OCI-M1 (cell line): ENCODE measurements around the gene KRT9.
"Not testable (repeated sequence)": the region's sequence is repeated elsewhere in the genome, so short reads cannot be mapped to it uniquely, and the experiment has no call there.

Experiments
- DNase-seq: peaks from one replicate; lab custom pipeline; 2025; lab: John Stamatoyannopoulos, UW

The KRT9 gene

GRCh38 chr17:41546819-41547218 lies 25.0 kb downstream of the KRT9 start:
- DNase-seq = no peak

- no peak for DNase-seq
Observed at GRCh38 chr17:41545829-41546410, 25.9 kb downstream of the KRT9 start.

- no peak for DNase-seq
Observed at GRCh38 chr17:41544935-41545334, 26.9 kb downstream of the KRT9 start.

- DNase-seq = no peak
Observed at GRCh38 chr17:41544491-41544892, 27.4 kb downstream of the KRT9 start.

- DNase-seq = not testable (repeated sequence)
Observed at GRCh38 chr17:41542786-41543185, 29.1 kb downstream of the KRT9 start.

- no peak for DNase-seq
Observed at GRCh38 chr17:41542357-41542756, 29.5 kb downstream of the KRT9 start.

GRCh38 chr17:41540921-41541625 lies 30.8 kb downstream of the KRT9 start:
- no peak for DNase-seq

- DNase-seq = no peak
Observed at GRCh38 chr17:41539979-41540701, 31.7 kb downstream of the KRT9 start.

- no peak for DNase-seq
Observed at GRCh38 chr17:41539071-41539492, 32.8 kb downstream of the KRT9 start.

- DNase-seq = no peak
Observed at GRCh38 chr17:41538565-41538991, 33.3 kb downstream of the KRT9 start.

- DNase-seq = no peak
Observed at GRCh38 chr17:41537990-41538389, 33.9 kb downstream of the KRT9 start.

- DNase-seq = no peak
Observed at GRCh38 chr17:41537614-41537954, 34.3 kb downstream of the KRT9 start.

- no peak for DNase-seq
Observed at GRCh38 chr17:41536741-41537613, 34.9 kb downstream of the KRT9 start.

GRCh38 chr17:41535764-41536481 lies 35.9 kb downstream of the KRT9 start:
- no peak for DNase-seq

- no peak for DNase-seq
Observed at GRCh38 chr17:41534899-41535546, 36.8 kb downstream of the KRT9 start.

- DNase-seq = no peak
Observed at GRCh38 chr17:41533613-41534012, 38.2 kb downstream of the KRT9 start.

- no peak for DNase-seq
Observed at GRCh38 chr17:41532947-41533570, 38.8 kb downstream of the KRT9 start.

GRCh38 chr17:41531993-41532392 lies 39.9 kb downstream of the KRT9 start:
- DNase-seq = no peak

GRCh38 chr17:41530062-41531048 lies 41.5 kb downstream of the KRT9 start:
- peak; percentile 68 for DNase-seq
